Thoracic aorta (tissue), 2 donors: Measurements from ENCODE around the gene UBL4A. TPM values are rescaled to one million over a fixed set of nuclear protein-coding genes. Genes with fewer than 3 reads are reported as not detected.

Experiments used
- ATAC-seq: fragments of 150-250 bp; one replicate; pipeline ENCODE4 v1.8.0; 2017; ENCODE audit warnings: low read depth; ENCODE audit not compliant: insufficient number of reproducible peaks, low FRiP score
- DNase-seq: peaks from one replicate; pipeline ENCODE4 v3.0.0-alpha.2; 2020; ENCODE audit warnings: low spot score
- H3K27ac ChIP-seq, 2 donors: fragments of 200-600 bp; sonication (generic); 1 replicate in 1 of 2; 2 replicates in 1 of 2; pipeline ENCODE4 v1.5.1; 2016; ENCODE audit warnings: mild to moderate bottlenecking in 2 of 2, moderate library complexity in 2 of 2
- H3K27me3 ChIP-seq: fragments of 200-600 bp; sonication (generic); replicated peaks from 2 replicates; pipeline ENCODE4 v1.6.0; 2016; ENCODE audit warnings: mild to moderate bottlenecking; ENCODE audit not compliant: insufficient read depth
- H3K36me3 ChIP-seq: fragments of 200-600 bp; sonication (generic); one replicate; pipeline ENCODE4 v1.5.1; 2016
- H3K4me1 ChIP-seq, 2 donors: fragments of 200-600 bp; sonication (generic); 1 replicate in 1 of 2; 2 replicates in 1 of 2; pipeline versions ENCODE4 v1.5.1 to v1.6.0; 2016; ENCODE audit warnings: low read depth in 2 of 2, mild to moderate bottlenecking in 1 of 2; ENCODE audit not compliant: control insufficient read depth in 1 of 2
- H3K4me3 ChIP-seq: fragments of 200-600 bp; sonication (generic); 2 replicates; pipeline ENCODE4 v1.5.1; 2016; ENCODE audit warnings: mild to moderate bottlenecking
- H3K9me3 ChIP-seq: fragments of 200-600 bp; sonication (generic); 2 replicates; pipeline ENCODE4 v1.5.1; 2016
- total RNA-seq, 2 donors: library from RNA; depleted of rRNA; stranded (reverse); fragments of >200 nt; gene quantifications; one replicate each; pipeline versions ENCODE4 v1.1.0 to v1.2.3, GENCODE V29; 2016
- TF ChIP-seq, protein P1 (sequence below): fragments of 200-600 bp; sonication (generic); IDR thresholded peaks from one replicate; pipeline ENCODE4 v1.5.1; 2019; ENCODE audit warnings: antibody characterized with exemption

The UBL4A gene
- total RNA-seq, 2 donors from 2014 or later: 28.1 to 67.1 TPM

- Histone ChIP-seq H3K9me3 (no peaks in the 10 kb centered on the region), H3K4me3 (no peak overlapping the region), H3K27me3 (no peaks in the 10 kb centered on the region), H3K27ac (no peak overlapping the region), H3K4me1 (peaks cover 3 to 13% of the 10 kb centered on the region in 2 donors), H3K36me3 (no peaks in the 10 kb centered on the region)
- DNase-seq: no peak
- no peak for ATAC-seq
- TF ChIP-seq, protein P1, sequence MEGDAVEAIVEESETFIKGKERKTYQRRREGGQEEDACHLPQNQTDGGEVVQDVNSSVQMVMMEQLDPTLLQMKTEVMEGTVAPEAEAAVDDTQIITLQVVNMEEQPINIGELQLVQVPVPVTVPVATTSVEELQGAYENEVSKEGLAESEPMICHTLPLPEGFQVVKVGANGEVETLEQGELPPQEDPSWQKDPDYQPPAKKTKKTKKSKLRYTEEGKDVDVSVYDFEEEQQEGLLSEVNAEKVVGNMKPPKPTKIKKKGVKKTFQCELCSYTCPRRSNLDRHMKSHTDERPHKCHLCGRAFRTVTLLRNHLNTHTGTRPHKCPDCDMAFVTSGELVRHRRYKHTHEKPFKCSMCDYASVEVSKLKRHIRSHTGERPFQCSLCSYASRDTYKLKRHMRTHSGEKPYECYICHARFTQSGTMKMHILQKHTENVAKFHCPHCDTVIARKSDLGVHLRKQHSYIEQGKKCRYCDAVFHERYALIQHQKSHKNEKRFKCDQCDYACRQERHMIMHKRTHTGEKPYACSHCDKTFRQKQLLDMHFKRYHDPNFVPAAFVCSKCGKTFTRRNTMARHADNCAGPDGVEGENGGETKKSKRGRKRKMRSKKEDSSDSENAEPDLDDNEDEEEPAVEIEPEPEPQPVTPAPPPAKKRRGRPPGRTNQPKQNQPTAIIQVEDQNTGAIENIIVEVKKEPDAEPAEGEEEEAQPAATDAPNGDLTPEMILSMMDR: no peak
Measured at GRCh38 chrX:154513716-154514115, 27.3 kb upstream of the UBL4A start.

DNA sequence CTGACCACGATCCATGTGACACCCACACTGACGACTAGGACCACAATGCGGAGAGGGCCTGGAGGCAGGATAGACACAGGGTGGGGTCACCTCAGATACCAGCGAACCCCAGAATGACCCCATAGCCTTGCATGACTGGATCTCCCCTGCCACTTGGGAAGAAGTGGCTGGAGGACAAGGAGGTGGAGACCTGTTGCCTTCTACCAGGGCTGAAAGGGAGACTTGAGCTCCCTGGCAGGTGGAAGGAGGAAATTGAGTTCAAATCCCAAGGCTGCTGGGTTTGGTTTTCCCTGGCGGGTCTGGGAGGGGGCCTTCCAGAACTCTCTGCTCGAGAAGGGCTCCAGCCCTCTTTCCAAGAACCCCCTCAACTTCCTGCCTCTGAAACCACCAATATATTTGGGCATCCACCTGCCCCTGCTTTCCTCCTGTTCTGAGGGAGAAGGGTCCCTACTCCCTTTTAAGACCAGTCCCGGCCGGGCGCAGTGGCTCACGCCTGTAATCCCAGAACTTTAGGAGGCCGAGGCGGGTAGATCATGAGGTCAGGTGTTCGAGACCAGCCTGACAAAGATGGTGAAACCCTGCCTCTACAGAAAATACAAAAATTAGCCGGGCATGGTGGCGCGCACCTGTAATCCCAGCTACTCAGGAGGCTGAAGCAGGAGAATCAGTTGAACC, 26.6 kb upstream of the UBL4A start:
- ATAC-seq (no peak), DNase-seq (no peak)
- Histone ChIP-seq H3K4me3 (no peak overlapping the region), H3K27me3 (no peaks in the 10 kb centered on the region), H3K36me3 (no peaks in the 10 kb centered on the region), H3K9me3 (no peaks in the 10 kb centered on the region), H3K4me1 (peaks cover 3 to 13% of the 10 kb centered on the region in 2 donors), H3K27ac (no peak overlapping the region)
- TF ChIP-seq, protein P1: no peak

GRCh38 chrX:154511761-154512160, 25.3 kb upstream of the UBL4A start:
- H3K4me1 ChIP-seq: peaks cover 3 to 6% of the 10 kb centered on the region in 2 donors
- DNase-seq: no peak
- no peak overlapping the region for H3K27ac ChIP-seq
- no peaks in the 10 kb centered on the region for H3K9me3 ChIP-seq
- H3K4me3 ChIP-seq: no peak overlapping the region
- peaks cover 3% of the 10 kb centered on the region for H3K36me3 ChIP-seq
- TF ChIP-seq, protein P1: no peak
- H3K27me3 ChIP-seq: no peaks in the 10 kb centered on the region
- no peak for ATAC-seq

- ATAC-seq (no peak), DNase-seq (no peak)
- TF ChIP-seq, protein P1: no peak
- no peak overlapping the region for H3K27ac ChIP-seq
- H3K9me3 ChIP-seq: no peaks in the 10 kb centered on the region
- peaks cover 3% of the 10 kb centered on the region for H3K36me3 ChIP-seq
- no peaks in the 10 kb centered on the region for H3K4me1 ChIP-seq
- no peak overlapping the region for H3K4me3 ChIP-seq
- H3K27me3 ChIP-seq: no peaks in the 10 kb centered on the region
Measured at GRCh38 chrX:154509455-154509854, 23.0 kb upstream of the UBL4A start.

- H3K4me3 ChIP-seq: no peak overlapping the region
- H3K4me1 ChIP-seq: no peaks in the 10 kb centered on the region
- H3K36me3 ChIP-seq: peaks cover 3% of the 10 kb centered on the region
- DNase-seq (no peak), ATAC-seq (no peak)
- no peaks in the 10 kb centered on the region for H3K27me3 ChIP-seq
- H3K27ac ChIP-seq: no peak overlapping the region
- no peaks in the 10 kb centered on the region for H3K9me3 ChIP-seq
- TF ChIP-seq, protein P1: no peak
Measured at GRCh38 chrX:154508384-154508745, 21.9 kb upstream of the UBL4A start.
